ENCODE data around the gene LRRC4C. TPM values are rescaled to one million over a fixed set of nuclear protein-coding genes. Genes with fewer than 3 reads are reported as not detected.

The LRRC4C gene
- polyA plus RNA-seq, 1 experiment = 0.02 TPM

DNA sequence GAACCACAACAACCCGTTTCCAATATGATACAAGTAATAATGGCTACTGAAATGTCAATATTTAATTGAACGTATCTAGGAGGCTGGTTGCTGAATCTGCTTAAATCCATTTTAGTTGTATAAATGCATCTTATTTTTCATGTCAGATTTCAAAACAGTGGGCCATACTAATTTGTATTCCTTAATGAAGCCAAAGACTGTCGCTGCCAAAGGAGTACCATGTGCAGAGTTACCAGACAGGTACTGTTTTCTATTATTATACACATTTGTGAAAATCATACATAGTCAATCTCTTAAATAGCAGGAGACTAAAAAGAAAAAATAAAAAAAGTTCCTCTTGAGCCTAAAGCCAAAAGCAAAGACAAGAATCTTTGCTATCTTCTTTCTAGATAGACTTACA lies 632.3 kb downstream of the LRRC4C start:
- ChIA-PET POLR2A (no interaction called here), CTCF (no interaction called here)

DNA sequence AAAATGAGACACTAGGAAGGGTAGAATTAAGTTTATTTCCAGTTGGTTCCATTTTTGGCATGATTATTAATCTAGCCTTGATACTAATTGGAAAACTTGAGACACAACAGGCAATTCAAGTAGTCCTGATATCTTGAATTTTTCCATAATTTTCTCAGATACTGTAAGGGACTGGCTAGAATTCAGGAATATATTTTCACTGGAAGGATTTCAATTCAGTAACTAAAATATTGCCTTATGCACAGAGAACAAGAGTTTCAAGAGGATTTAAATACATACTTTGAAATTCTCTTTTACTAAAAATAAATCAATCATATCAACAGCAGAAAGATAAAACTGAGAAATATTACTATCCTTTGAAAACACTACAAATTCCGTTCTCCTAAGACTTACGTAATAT lies 632.9 kb downstream of the LRRC4C start:
- no peak for DNase-seq (ENCODE audit: low read depth, low spot score)
- no peaks in the 10 kb centered on the region for H3K9me3 ChIP-seq (ENCODE audit: control insufficient read depth, insufficient read depth, low read length)
- ChIA-PET POLR2A (no interaction called here), CTCF (no interaction called here)
- H3K27me3 ChIP-seq (ENCODE audit: control insufficient read depth, insufficient read depth, low read length) = no peaks in the 10 kb centered on the region
- H3K4me3 ChIP-seq (ENCODE audit: low read depth, low read length) = no peak overlapping the region
- no peak overlapping the region for H3K27ac ChIP-seq (ENCODE audit: low read depth, low read length)
- TF ChIP-seq, protein P1, sequence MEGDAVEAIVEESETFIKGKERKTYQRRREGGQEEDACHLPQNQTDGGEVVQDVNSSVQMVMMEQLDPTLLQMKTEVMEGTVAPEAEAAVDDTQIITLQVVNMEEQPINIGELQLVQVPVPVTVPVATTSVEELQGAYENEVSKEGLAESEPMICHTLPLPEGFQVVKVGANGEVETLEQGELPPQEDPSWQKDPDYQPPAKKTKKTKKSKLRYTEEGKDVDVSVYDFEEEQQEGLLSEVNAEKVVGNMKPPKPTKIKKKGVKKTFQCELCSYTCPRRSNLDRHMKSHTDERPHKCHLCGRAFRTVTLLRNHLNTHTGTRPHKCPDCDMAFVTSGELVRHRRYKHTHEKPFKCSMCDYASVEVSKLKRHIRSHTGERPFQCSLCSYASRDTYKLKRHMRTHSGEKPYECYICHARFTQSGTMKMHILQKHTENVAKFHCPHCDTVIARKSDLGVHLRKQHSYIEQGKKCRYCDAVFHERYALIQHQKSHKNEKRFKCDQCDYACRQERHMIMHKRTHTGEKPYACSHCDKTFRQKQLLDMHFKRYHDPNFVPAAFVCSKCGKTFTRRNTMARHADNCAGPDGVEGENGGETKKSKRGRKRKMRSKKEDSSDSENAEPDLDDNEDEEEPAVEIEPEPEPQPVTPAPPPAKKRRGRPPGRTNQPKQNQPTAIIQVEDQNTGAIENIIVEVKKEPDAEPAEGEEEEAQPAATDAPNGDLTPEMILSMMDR (IDR thresholded peaks at IDR 0.05; ENCODE audit: low read depth, low read length) = no peak

More for the DNA sequence above, 632.3 kb downstream of the LRRC4C start:
- H3K27me3 ChIP-seq (ENCODE audit: control insufficient read depth, insufficient read depth, low read length) = no peaks in the 10 kb centered on the region
- H3K4me3 ChIP-seq (ENCODE audit: low read depth, low read length) = no peak overlapping the region
- no peak for DNase-seq (ENCODE audit: low read depth, low spot score)
- no peaks in the 10 kb centered on the region for H3K9me3 ChIP-seq (ENCODE audit: control insufficient read depth, insufficient read depth, low read length)
- H3K27ac ChIP-seq (ENCODE audit: low read depth, low read length) = no peak overlapping the region
- TF ChIP-seq, protein P1 (IDR thresholded peaks at IDR 0.05; ENCODE audit: low read depth, low read length) = no peak

DNA sequence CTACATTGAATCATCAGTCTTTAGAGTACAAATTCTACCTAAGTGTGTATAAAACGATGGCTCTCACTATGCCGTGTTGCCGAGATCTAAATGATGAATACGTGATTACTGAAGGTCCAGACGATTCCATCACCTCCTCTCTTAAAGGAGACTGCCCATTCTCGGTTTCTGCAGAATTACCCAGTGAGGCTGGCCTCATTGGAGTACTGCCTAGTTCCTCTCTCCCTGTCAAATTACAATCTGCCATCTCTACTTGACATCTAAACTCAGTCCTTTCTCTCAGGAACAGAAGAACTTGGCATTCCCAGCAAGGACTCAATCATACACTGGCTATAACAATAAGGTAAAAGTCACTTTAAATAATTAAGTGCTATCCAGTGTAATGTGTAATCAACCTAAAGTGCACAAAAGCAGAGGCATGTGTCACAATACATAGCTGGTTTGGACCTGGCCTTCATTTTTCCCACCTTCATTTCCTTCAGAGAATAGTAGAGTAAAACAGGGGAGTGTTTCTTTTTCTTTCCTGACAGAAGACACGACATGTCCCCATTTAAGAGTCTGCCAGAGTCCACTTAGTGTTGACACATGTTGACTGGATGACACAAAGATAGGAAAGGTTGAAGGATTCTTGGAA lies 634.1 kb downstream of the LRRC4C start:
- no peak overlapping the region for H3K27ac ChIP-seq (ENCODE audit: low read depth, low read length)
- no peaks in the 10 kb centered on the region for H3K9me3 ChIP-seq (ENCODE audit: control insufficient read depth, insufficient read depth, low read length)
- ChIA-PET POLR2A (no interaction called here), CTCF (no interaction called here)
- no peak for DNase-seq (ENCODE audit: low read depth, low spot score)
- H3K4me3 ChIP-seq (ENCODE audit: low read depth, low read length) = no peak overlapping the region
- TF ChIP-seq, protein P1 (IDR thresholded peaks at IDR 0.05; ENCODE audit: low read depth, low read length) = no peak
- H3K27me3 ChIP-seq (ENCODE audit: control insufficient read depth, insufficient read depth, low read length) = no peaks in the 10 kb centered on the region

DNA sequence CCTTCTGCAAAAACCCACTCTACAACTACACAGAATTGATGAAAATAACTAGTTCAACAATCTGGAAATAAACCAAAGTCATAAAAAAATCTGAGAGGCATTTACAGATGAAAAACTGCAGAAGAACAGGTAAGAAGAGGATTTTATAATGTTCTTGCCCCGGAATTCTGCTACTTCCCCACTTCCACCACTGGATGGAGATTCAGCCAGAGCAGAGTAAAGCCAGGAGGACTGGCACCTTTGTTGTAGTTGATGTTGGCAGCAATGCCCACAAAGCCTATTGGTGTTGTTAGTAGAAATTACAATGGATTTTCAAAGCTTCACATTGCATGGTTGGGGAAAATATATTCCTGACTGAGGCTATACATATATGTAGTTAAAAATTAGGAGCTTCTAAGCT lies 640.2 kb downstream of the LRRC4C start:
- Histone ChIP-seq H3K9me3 (ENCODE audit: control insufficient read depth, insufficient read depth, low read length) (peaks cover 5% of the 10 kb centered on the region; the same call in 1 of the 2 replicates), H3K27me3 (ENCODE audit: control insufficient read depth, insufficient read depth, low read length) (no peaks in the 10 kb centered on the region), H3K4me3 (ENCODE audit: low read depth, low read length) (no peak overlapping the region), H3K27ac (ENCODE audit: low read depth, low read length) (no peak overlapping the region)
- CTCF ChIA-PET = no interaction called here
- TF ChIP-seq, protein P1 (IDR thresholded peaks at IDR 0.05; ENCODE audit: low read depth, low read length) = no peak
- no peak for DNase-seq (ENCODE audit: low read depth, low spot score)
- POLR2A ChIA-PET = no interaction called here

DNA sequence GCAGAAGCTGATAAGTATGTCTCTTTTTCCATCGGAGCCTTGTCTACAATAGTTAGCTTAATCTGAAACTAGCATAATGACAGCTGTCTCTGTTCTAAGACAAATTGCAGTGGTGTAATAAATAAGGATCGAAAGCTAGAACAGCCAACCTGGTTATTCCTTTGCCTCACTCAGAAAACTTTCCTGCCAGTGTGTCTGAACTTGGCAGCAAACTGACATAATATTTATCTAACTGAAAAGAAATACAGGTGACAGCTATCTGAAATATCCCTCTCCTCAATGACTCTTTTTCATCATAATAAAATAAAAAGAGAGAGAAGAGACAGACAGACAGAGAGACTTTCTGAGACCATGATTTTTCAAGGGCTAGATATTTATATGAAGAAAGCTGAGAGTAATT lies 642.5 kb downstream of the LRRC4C start:
- TF ChIP-seq, protein P1 (IDR thresholded peaks at IDR 0.05; ENCODE audit: low read depth, low read length) = no peak
- no peak overlapping the region for H3K4me3 ChIP-seq (ENCODE audit: low read depth, low read length)
- H3K27me3 ChIP-seq (ENCODE audit: control insufficient read depth, insufficient read depth, low read length) = no peaks in the 10 kb centered on the region
- CTCF ChIA-PET = no interaction called here
- H3K27ac ChIP-seq (ENCODE audit: low read depth, low read length) = no peak overlapping the region
- peaks cover 7% of the 10 kb centered on the region; the same call in 1 of the 2 replicates for H3K9me3 ChIP-seq (ENCODE audit: control insufficient read depth, insufficient read depth, low read length)
- POLR2A ChIA-PET = no interaction called here
- DNase-seq (ENCODE audit: low read depth, low spot score) = no peak

Measured in AG04450 (cell line).